ENCODE data around the gene SLC25A13. TPM values are rescaled to one million over a fixed set of nuclear protein-coding genes. Genes with fewer than 3 reads are reported as not detected.

Gene SLC25A13
- total and polyA plus RNA-seq, 2 experiments from 2014 or later: 4.8 to 19.1 TPM

DNA sequence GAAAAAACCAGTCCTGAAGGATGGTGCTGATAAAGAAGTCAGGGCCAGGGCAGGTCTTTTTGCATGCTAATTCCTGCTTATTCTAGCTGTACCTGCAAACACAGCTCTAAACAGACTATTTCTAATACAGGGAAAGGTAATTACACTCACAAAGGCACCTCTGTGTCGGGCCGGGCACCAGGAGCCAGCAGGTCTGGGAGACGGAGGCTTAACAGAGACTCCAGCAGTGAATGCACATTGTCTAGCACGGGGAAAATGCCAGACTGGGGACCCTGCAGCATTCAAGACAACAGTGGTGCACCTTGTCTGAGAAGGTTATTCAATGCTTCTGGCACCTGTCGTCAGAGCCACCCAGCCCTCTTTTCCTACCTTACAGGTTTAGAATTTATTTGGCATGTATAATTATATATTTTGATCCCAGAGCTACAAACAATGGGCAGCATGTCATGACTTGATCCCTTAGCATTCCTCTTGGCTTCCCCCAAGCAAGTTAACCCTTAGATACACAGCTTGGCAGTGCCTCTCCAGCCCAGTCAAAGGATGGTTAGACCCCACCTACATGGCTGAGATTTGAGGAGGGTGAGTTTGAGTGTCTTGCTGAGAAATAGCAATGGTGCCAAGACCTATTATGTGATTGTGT, 185.2 kb downstream of the SLC25A13 start:
- Histone ChIP-seq H4K20me1 (ENCODE audit: insufficient read depth) (no peaks in the 10 kb centered on the region), H3F3A (ENCODE audit: insufficient read depth) (no peaks in the 10 kb centered on the region), H3K36me3 (ENCODE audit: low read depth) (no peaks in the 10 kb centered on the region), H3K4me3 (no peak overlapping the region), H3K4me2 (ENCODE audit: unreplicated experiment) (no peak overlapping the region), H3K27ac (no peak overlapping the region), H3K79me2 (ENCODE audit: insufficient read depth) (no peaks in the 10 kb centered on the region), H3K9me2 (ENCODE audit: insufficient read depth) (no peaks in the 10 kb centered on the region), H3K9ac (no peak overlapping the region), H3K27me3 (replicated peaks; ENCODE audit: insufficient read depth) (no peaks in the 10 kb centered on the region), H3K4me1 (ENCODE audit: insufficient read depth) (no peaks in the 10 kb centered on the region), H2AFZ (no peak overlapping the region), H3K9me3 (ENCODE audit: low read depth) (no peaks in the 10 kb centered on the region)
- no peak for TF ChIP-seq EZH2phosphoT487 (IDR thresholded peaks at IDR 0.05; ENCODE audit: insufficient read depth, low read depth)
- no peak for TF ChIP-seq EZH2 (IDR thresholded peaks at IDR 0.05; ENCODE audit: insufficient read depth, poor library complexity, severe bottlenecking)
- in situ Hi-C loops (cut with MboI): no loop called here
- 98 to 99% methylated on average over 5 of the region's 5 CpGs for WGBS, 2 experiments (ENCODE audit: low coverage in 1 of 2, low lambda C conversion rate in 2 of 2, missing lambda C conversion rate in 2 of 2)
- no peak for DNase-seq

DNA sequence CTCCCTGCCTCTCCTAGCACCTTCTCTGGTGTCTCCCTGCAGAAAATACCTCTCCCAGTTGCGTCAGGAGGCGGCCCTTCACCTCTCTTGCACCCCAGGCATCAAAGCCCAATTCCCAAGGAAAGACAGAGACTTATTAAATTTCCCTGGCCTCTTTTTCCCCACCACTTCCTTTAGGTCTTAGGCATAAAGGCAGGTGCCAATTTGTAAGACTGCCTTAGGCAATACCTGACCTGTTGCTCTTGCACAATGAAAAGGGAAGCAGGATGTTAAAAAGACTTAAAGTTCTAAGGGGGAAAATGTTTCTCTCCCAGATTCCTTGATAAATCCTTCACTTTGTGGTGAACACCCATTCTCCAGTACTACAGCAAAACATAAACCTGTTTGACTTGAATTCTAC, 186.7 kb downstream of the SLC25A13 start:
- H3K9ac ChIP-seq: no peak overlapping the region
- no peaks in the 10 kb centered on the region for H3K79me2 ChIP-seq (ENCODE audit: insufficient read depth)
- H2AFZ ChIP-seq: no peak overlapping the region
- H3K27me3 ChIP-seq (replicated peaks; ENCODE audit: insufficient read depth): no peaks in the 10 kb centered on the region
- H3K4me3 ChIP-seq: no peak overlapping the region
- no peak overlapping the region for H3K4me2 ChIP-seq (ENCODE audit: unreplicated experiment)
- H3F3A ChIP-seq (ENCODE audit: insufficient read depth): no peaks in the 10 kb centered on the region
- H4K20me1 ChIP-seq (ENCODE audit: insufficient read depth): no peaks in the 10 kb centered on the region
- no peak overlapping the region for H3K27ac ChIP-seq
- no peaks in the 10 kb centered on the region for H3K4me1 ChIP-seq (ENCODE audit: insufficient read depth)
- H3K9me2 ChIP-seq (ENCODE audit: insufficient read depth): no peaks in the 10 kb centered on the region
- H3K36me3 ChIP-seq (ENCODE audit: low read depth): no peaks in the 10 kb centered on the region
- no peaks in the 10 kb centered on the region for H3K9me3 ChIP-seq (ENCODE audit: low read depth)
- in situ Hi-C loops (cut with MboI): no loop called here
- DNase-seq: no peak
- WGBS, 2 experiments (ENCODE audit: low coverage in 1 of 2, low lambda C conversion rate in 2 of 2, missing lambda C conversion rate in 2 of 2): 100% methylated on average over 2 of the region's 2 CpGs
- TF ChIP-seq EZH2phosphoT487 (IDR thresholded peaks at IDR 0.05; ENCODE audit: insufficient read depth, low read depth) (no peak), EZH2 (IDR thresholded peaks at IDR 0.05; ENCODE audit: insufficient read depth, poor library complexity, severe bottlenecking) (no peak)

DNA sequence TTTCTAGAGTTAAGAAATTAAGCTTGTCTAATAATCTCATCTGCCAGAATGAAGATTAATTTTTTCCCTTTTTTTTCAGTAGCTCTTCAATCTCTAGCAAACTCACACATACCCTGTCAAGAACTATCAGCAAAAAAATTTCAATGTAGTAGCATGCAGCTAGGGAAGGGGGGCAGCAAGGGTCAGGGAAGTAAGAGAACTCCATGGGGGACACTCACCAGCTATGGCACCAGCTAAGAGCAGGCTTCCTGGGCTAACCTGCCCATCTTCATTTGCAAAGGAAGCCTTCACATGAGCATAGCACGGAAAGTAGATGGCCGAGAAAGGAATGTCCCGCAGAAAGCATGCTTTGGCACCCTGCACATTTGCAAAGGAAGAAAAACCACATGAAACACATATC, 190.4 kb downstream of the SLC25A13 start:
- H3K36me3 ChIP-seq (ENCODE audit: low read depth): no peaks in the 10 kb centered on the region
- 90 to 94% methylated on average over 3 of the region's 3 CpGs for WGBS, 2 experiments (ENCODE audit: low coverage in 1 of 2, low lambda C conversion rate in 2 of 2, missing lambda C conversion rate in 2 of 2)
- H3K4me1 ChIP-seq (ENCODE audit: insufficient read depth): no peaks in the 10 kb centered on the region
- no peaks in the 10 kb centered on the region for H3F3A ChIP-seq (ENCODE audit: insufficient read depth)
- no peak overlapping the region for H3K9ac ChIP-seq
- no peaks in the 10 kb centered on the region for H3K79me2 ChIP-seq (ENCODE audit: insufficient read depth)
- no peak overlapping the region for H3K27ac ChIP-seq
- TF ChIP-seq EZH2phosphoT487 (IDR thresholded peaks at IDR 0.05; ENCODE audit: insufficient read depth, low read depth) (no peak), EZH2 (IDR thresholded peaks at IDR 0.05; ENCODE audit: insufficient read depth, poor library complexity, severe bottlenecking) (no peak)
- no peaks in the 10 kb centered on the region for H3K9me3 ChIP-seq (ENCODE audit: low read depth)
- no peaks in the 10 kb centered on the region for H4K20me1 ChIP-seq (ENCODE audit: insufficient read depth)
- H3K4me2 ChIP-seq (ENCODE audit: unreplicated experiment): no peak overlapping the region
- no peak for DNase-seq
- no peak overlapping the region for H2AFZ ChIP-seq
- no peaks in the 10 kb centered on the region for H3K27me3 ChIP-seq (replicated peaks; ENCODE audit: insufficient read depth)
- in situ Hi-C loops (cut with MboI): no loop called here
- no peak overlapping the region for H3K4me3 ChIP-seq
- no peaks in the 10 kb centered on the region for H3K9me2 ChIP-seq (ENCODE audit: insufficient read depth)

DNA sequence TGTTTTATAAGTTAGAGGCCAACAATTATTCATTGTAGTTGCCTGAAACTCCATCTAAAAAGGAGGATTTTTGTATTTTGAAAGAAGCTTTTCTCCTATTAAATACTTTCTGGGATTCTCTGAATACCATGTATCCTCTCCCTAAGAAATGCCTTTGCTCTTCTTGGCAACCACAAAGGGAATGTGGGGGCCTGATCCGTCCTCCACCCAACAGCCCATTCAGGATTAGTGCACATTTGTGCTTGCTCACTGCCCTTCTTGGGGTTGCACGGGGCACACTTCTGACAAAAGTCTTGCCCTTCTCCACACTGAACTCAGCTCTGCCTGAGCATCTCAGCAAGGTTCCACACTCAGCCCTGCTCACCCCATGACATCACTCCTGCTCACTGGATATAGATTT, 194.2 kb downstream of the SLC25A13 start:
- Histone ChIP-seq H3F3A (ENCODE audit: insufficient read depth) (no peaks in the 10 kb centered on the region), H4K20me1 (ENCODE audit: insufficient read depth) (no peaks in the 10 kb centered on the region), H3K9me2 (ENCODE audit: insufficient read depth) (no peaks in the 10 kb centered on the region), H3K79me2 (ENCODE audit: insufficient read depth) (no peaks in the 10 kb centered on the region), H3K9me3 (ENCODE audit: low read depth) (no peaks in the 10 kb centered on the region), H3K4me2 (ENCODE audit: unreplicated experiment) (no peak overlapping the region), H3K27ac (no peak overlapping the region), H2AFZ (no peak overlapping the region), H3K9ac (no peak overlapping the region), H3K4me1 (ENCODE audit: insufficient read depth) (no peaks in the 10 kb centered on the region), H3K4me3 (no peak overlapping the region), H3K27me3 (replicated peaks; ENCODE audit: insufficient read depth) (no peaks in the 10 kb centered on the region), H3K36me3 (ENCODE audit: low read depth) (no peaks in the 10 kb centered on the region)
- WGBS, 2 experiments (ENCODE audit: low coverage in 1 of 2, low lambda C conversion rate in 2 of 2, missing lambda C conversion rate in 2 of 2): 91 to 96% methylated on average over 2 of the region's 2 CpGs
- in situ Hi-C loops (cut with MboI): no loop called here
- no peak for DNase-seq
- no peak for TF ChIP-seq EZH2phosphoT487 (IDR thresholded peaks at IDR 0.05; ENCODE audit: insufficient read depth, low read depth)
- no peak for TF ChIP-seq EZH2 (IDR thresholded peaks at IDR 0.05; ENCODE audit: insufficient read depth, poor library complexity, severe bottlenecking)

DNA sequence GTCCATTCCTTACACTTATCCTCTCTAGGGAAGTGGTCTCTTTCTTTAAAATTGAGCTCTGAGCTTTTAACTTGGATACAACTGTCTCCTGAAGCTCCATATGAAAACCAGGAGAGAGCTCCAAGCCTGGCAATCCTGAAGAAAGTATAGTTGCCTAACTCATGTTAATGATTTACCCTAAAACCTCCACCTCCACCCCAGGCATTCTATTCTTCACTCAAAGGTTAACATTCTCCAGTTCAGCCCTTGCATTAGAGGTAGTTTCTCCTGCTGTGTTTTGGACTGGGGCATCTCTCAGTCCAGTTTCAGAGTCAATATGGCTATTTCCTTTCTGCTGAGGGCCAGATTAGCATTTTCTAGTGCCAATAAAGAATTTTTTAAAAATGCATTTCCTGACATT, 195.5 kb downstream of the SLC25A13 start:
- H3K36me3 ChIP-seq (ENCODE audit: low read depth): no peaks in the 10 kb centered on the region
- H3K27me3 ChIP-seq (replicated peaks; ENCODE audit: insufficient read depth): no peaks in the 10 kb centered on the region
- H3K9me2 ChIP-seq (ENCODE audit: insufficient read depth): no peaks in the 10 kb centered on the region
- H3K4me2 ChIP-seq (ENCODE audit: unreplicated experiment): no peak overlapping the region
- H3K4me1 ChIP-seq (ENCODE audit: insufficient read depth): no peaks in the 10 kb centered on the region
- no peaks in the 10 kb centered on the region for H3F3A ChIP-seq (ENCODE audit: insufficient read depth)
- H3K9ac ChIP-seq: no peak overlapping the region
- H3K27ac ChIP-seq: no peak overlapping the region
- TF ChIP-seq EZH2phosphoT487 (IDR thresholded peaks at IDR 0.05; ENCODE audit: insufficient read depth, low read depth) (no peak), EZH2 (IDR thresholded peaks at IDR 0.05; ENCODE audit: insufficient read depth, poor library complexity, severe bottlenecking) (no peak)
- H3K9me3 ChIP-seq (ENCODE audit: low read depth): no peaks in the 10 kb centered on the region
- no peak overlapping the region for H2AFZ ChIP-seq
- in situ Hi-C loops (cut with MboI): no loop called here
- H3K79me2 ChIP-seq (ENCODE audit: insufficient read depth): no peaks in the 10 kb centered on the region
- no peaks in the 10 kb centered on the region for H4K20me1 ChIP-seq (ENCODE audit: insufficient read depth)
- no peak overlapping the region for H3K4me3 ChIP-seq
- no peak for DNase-seq
